ENCODE data around the gene IFNA17.
"Not testable (repeated sequence)": the region's sequence is repeated elsewhere in the genome, so short reads cannot be mapped to it uniquely, and the experiment has no call there.

Gene IFNA17

GRCh38 chr9:21182810-21183736, 44.9 kb downstream of the IFNA17 start:
- H3K27me3 ChIP-seq (ENCODE audit: low read depth); in situ Hi-C loops (cut with MboI; ENCODE audit: low sequenced_read_pairs); H3K36me3 ChIP-seq (replicated peaks); H3K9me3 ChIP-seq; H3K4me3 ChIP-seq; H3K4me1 ChIP-seq: not testable (repeated sequence)
- DNase-seq (ENCODE audit: low spot score in 2 of 2) = peak in 1 of 2 experiments; percentile 14
